Lung (tissue), 12 donors: ENCODE results near the gene ZNF467. TPM values are rescaled to one million over a fixed set of nuclear protein-coding genes. Genes with fewer than 3 reads are reported as not detected.

Experiments used
- ATAC-seq: fragments of 200-7000 bp; cut with Tn5 transposase; one replicate; pipeline ENCODE4 v1.9.1; 2020; ENCODE audit warnings: moderate number of reproducible peaks; ENCODE audit not compliant: insufficient read depth, low FRiP score
- DNase-seq, 3 donors: peaks; one replicate each; pipeline ENCODE4 v3.0.0-alpha.2; 2013 to 2017
- H3K27ac ChIP-seq, 2 donors: one replicate each; pipeline ENCODE4 v1.5.1; 2013; ENCODE audit warnings: mild to moderate bottlenecking in 2 of 2, moderate library complexity in 2 of 2, control low read depth in 1 of 2, inconsistent platforms in 1 of 2, low read depth in 1 of 2, low read length in 1 of 2
- H3K27me3 ChIP-seq, 3 donors: one replicate each; pipeline ENCODE4 v1.5.1; 2013; ENCODE audit warnings: low read length in 2 of 3; ENCODE audit not compliant: control insufficient read depth in 3 of 3, insufficient read depth in 3 of 3
- H3K36me3 ChIP-seq, 4 donors: one replicate each; pipeline ENCODE4 v1.5.1; 2013; ENCODE audit warnings: low read length in 4 of 4, mild to moderate bottlenecking in 1 of 4, moderate library complexity in 1 of 4; ENCODE audit not compliant: control insufficient read depth in 4 of 4, insufficient read depth in 4 of 4
- H3K4me1 ChIP-seq, 5 donors: one replicate each; pipeline ENCODE4 v1.5.1; 2013; ENCODE audit warnings: low read length in 5 of 5, mild to moderate bottlenecking in 2 of 5, moderate library complexity in 1 of 5; ENCODE audit not compliant: control insufficient read depth in 5 of 5, insufficient read depth in 5 of 5
- H3K4me3 ChIP-seq: one replicate; pipeline ENCODE4 v1.5.1; 2013; ENCODE audit warnings: mild to moderate bottlenecking, control low read depth, moderate library complexity
- H3K9ac ChIP-seq, 2 donors: one replicate each; pipeline ENCODE4 v1.5.1; 2013; ENCODE audit warnings: low read length in 2 of 2, control low read depth in 1 of 2; ENCODE audit not compliant: insufficient read depth in 1 of 2
- H3K9me3 ChIP-seq, 4 donors: one replicate each; pipeline ENCODE4 v1.5.1; 2013; ENCODE audit warnings: low read length in 3 of 4, mild to moderate bottlenecking in 1 of 4, moderate library complexity in 1 of 4; ENCODE audit not compliant: control insufficient read depth in 4 of 4, insufficient read depth in 3 of 4
- CTCF ChIP-seq: IDR thresholded peaks from 2 replicates; pipeline ENCODE4 v1.5.1; 2012; ENCODE audit warnings: mild to moderate bottlenecking; ENCODE audit errors: control extremely low read depth, extremely low read depth
- WGBS, 2 donors: extraction: QIAGEN DNeasy Blood & Tissue Kit; methylation state at CpG; one replicate each; pipeline ENCODE4 v1.1.7; 2013; 5-methylcytosine and 5-hydroxymethylcytosine counted together
- polyA plus RNA-seq, 2 donors: library from polyadenylated mRNA; stranded (reverse); fragments of 200-250 nt; gene quantifications; one replicate each; pipeline ENCODE4 v1.2.1, GENCODE V29; 2013
- total RNA-seq, 2 donors: library from RNA; depleted of rRNA in 1 of 2; stranded (reverse); fragments of >200 nt in 1 of 2; gene quantifications; one replicate each; pipeline ENCODE4 v1.2.1, GENCODE V29; 2014 to 2021
- donor health status: control.
- donor health status: control.
- donor health status: Bipolar disorder and iron deficiency.
- donor health status: healthy.
- donor health status: DM: yes; HTN: yes; CAD: no.

ZNF467 gene
- total and polyA plus RNA-seq, 4 donors = 9.8 to 27.2 (median 14.9) TPM

GRCh38 chr7:149815121-149815520 is 41.7 kb upstream of the ZNF467 start:
- no peaks in the 10 kb centered on the region for H3K27me3 ChIP-seq
- no peak for DNase-seq
- no peaks in the 10 kb centered on the region for H3K9me3 ChIP-seq
- TF ChIP-seq CTCF = no peak
- no peak overlapping the region for H3K27ac ChIP-seq
- 85 to 93% methylated on average over 9 to 12 of the region's 12 CpGs for WGBS, 2 donors
- no peak for ATAC-seq
- no peak overlapping the region for H3K9ac ChIP-seq
- H3K36me3 ChIP-seq = no peaks in the 10 kb centered on the region
- no peak overlapping the region for H3K4me3 ChIP-seq
- no peaks in the 10 kb centered on the region for H3K4me1 ChIP-seq

GRCh38 chr7:149814494-149814893 is 41.1 kb upstream of the ZNF467 start:
- DNase-seq (no peak), ATAC-seq (no peak)
- H3K9me3 ChIP-seq = no peaks in the 10 kb centered on the region
- no peak overlapping the region for H3K9ac ChIP-seq
- H3K27me3 ChIP-seq = no peaks in the 10 kb centered on the region
- H3K4me1 ChIP-seq = no peaks in the 10 kb centered on the region
- TF ChIP-seq CTCF = no peak
- WGBS, 2 donors = 76 to 85% methylated on average over 15 of the region's 15 CpGs
- no peaks in the 10 kb centered on the region for H3K36me3 ChIP-seq
- H3K27ac ChIP-seq = no peak overlapping the region
- no peak overlapping the region for H3K4me3 ChIP-seq

GRCh38 chr7:149813254-149814035 is 40.1 kb upstream of the ZNF467 start:
- WGBS, 2 donors = 86 to 92% methylated on average over 28 of the region's 28 CpGs
- H3K36me3 ChIP-seq = no peaks in the 10 kb centered on the region
- ATAC-seq = no peak
- no peak overlapping the region for H3K4me3 ChIP-seq
- H3K9ac ChIP-seq = no peak overlapping the region
- no peaks in the 10 kb centered on the region for H3K4me1 ChIP-seq
- H3K9me3 ChIP-seq = no peaks in the 10 kb centered on the region
- no peak for DNase-seq
- H3K27me3 ChIP-seq = no peaks in the 10 kb centered on the region
- TF ChIP-seq CTCF = no peak
- no peak overlapping the region for H3K27ac ChIP-seq
